ENCODE measurements around the gene RPL14.
A peak's percentile ranks its signal among the peaks of the same experiment; 100 is the strongest.

RPL14 gene

GRCh38 chr3:40463579-40463978, 6.4 kb downstream of the RPL14 start:
- DNase-seq (ENCODE audit: low spot score) = no peak

GRCh38 chr3:40464339-40465110, 7.4 kb downstream of the RPL14 start:
- DNase-seq (ENCODE audit: low spot score) = no peak

GRCh38 chr3:40465111-40465407, 7.9 kb downstream of the RPL14 start:
- no peak for DNase-seq (ENCODE audit: low spot score)

- DNase-seq (ENCODE audit: low spot score) = no peak
These were observed 8.3 kb downstream of the RPL14 start for GRCh38 chr3:40465456-40465855.

- DNase-seq (ENCODE audit: low spot score) = no peak
These were observed 10.9 kb downstream of the RPL14 start for GRCh38 chr3:40468018-40468417.

- DNase-seq (ENCODE audit: low spot score) = no peak
These were observed 13.6 kb downstream of the RPL14 start for GRCh38 chr3:40470701-40471100.

GRCh38 chr3:40476478-40477470, 19.6 kb downstream of the RPL14 start, which contains the start of gene ZNF619:
Gene ZNF619, plus strand, starts transcription at chr3:40477122. Its CDS starts 858 bp downstream, at chr3:40477980.
- peak; percentile 75 for DNase-seq (ENCODE audit: low spot score)

- DNase-seq (ENCODE audit: low spot score) = peak; percentile 67
These were observed 20.5 kb downstream of the RPL14 start for GRCh38 chr3:40477666-40478065.

- DNase-seq (ENCODE audit: low spot score) = no peak
These were observed 30.0 kb downstream of the RPL14 start for GRCh38 chr3:40487172-40487571.

GRCh38 chr3:40490916-40491315, 33.8 kb downstream of the RPL14 start:
- no peak for DNase-seq (ENCODE audit: low spot score)

- no peak for DNase-seq (ENCODE audit: low spot score)
These were observed 37.6 kb downstream of the RPL14 start for GRCh38 chr3:40494698-40495097.

GRCh38 chr3:40497288-40497687, 40.1 kb downstream of the RPL14 start:
- DNase-seq (ENCODE audit: low spot score) = no peak

GRCh38 chr3:40499952-40500351, 42.8 kb downstream of the RPL14 start:
- no peak for DNase-seq (ENCODE audit: low spot score)

GRCh38 chr3:40502034-40502433, 44.9 kb downstream of the RPL14 start:
- DNase-seq (ENCODE audit: low spot score) = no peak

GRCh38 chr3:40504636-40505430, 47.7 kb downstream of the RPL14 start:
- DNase-seq (ENCODE audit: low spot score) = peak; percentile 97

GRCh38 chr3:40505599-40506462, 48.7 kb downstream of the RPL14 start, which contains the start of gene ZNF620:
Gene ZNF620, plus strand, starts transcription at chr3:40506039. Its CDS starts 314 bp downstream, at chr3:40506353.
- DNase-seq (ENCODE audit: low spot score) = peak; percentile 62

- no peak for DNase-seq (ENCODE audit: low spot score)
These were observed 54.0 kb downstream of the RPL14 start for GRCh38 chr3:40511031-40511718.

- no peak for DNase-seq (ENCODE audit: low spot score)
These were observed 59.1 kb downstream of the RPL14 start for GRCh38 chr3:40516201-40516600.

- DNase-seq (ENCODE audit: low spot score) = no peak
These were observed 60.9 kb downstream of the RPL14 start for GRCh38 chr3:40518067-40518466.

Data from RKO (cell line).